ENCODE measurements around the gene CRYZL1.

DNA sequence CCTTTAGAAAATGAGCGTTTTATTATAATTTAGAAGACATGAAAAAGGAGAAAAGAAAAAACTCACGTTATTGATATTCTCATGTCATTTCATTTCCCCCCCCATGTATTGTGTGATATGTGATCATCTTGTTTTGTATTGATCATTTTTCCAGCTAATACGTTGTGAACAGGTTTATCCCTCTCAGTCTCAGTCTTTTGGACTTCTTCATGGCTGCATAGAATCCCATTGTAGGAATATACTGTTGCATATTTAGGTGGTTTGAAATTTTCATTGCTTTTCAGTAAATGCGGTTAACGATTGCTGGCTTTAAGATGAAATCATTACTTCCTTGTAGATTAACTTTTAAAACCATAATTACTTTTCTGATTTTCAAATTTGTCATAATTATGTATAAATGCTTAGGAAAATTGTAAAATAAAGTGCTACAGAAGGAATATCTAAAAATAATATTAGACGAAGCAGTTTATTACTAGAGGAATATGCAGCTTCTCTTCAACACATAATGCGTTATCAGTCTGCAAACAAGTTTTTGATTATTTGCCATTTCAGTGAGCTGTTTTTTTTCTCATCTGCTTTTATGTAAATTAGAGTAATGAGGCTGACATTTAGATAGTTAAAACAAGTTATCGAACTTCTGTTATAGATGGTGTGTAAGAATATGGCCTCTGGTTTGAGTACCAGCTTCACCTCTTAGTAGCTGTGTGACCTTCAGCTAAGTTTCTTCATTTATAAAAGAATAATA lies 96.9 kb downstream of the CRYZL1 start:
- TF ChIP-seq, protein P1, sequence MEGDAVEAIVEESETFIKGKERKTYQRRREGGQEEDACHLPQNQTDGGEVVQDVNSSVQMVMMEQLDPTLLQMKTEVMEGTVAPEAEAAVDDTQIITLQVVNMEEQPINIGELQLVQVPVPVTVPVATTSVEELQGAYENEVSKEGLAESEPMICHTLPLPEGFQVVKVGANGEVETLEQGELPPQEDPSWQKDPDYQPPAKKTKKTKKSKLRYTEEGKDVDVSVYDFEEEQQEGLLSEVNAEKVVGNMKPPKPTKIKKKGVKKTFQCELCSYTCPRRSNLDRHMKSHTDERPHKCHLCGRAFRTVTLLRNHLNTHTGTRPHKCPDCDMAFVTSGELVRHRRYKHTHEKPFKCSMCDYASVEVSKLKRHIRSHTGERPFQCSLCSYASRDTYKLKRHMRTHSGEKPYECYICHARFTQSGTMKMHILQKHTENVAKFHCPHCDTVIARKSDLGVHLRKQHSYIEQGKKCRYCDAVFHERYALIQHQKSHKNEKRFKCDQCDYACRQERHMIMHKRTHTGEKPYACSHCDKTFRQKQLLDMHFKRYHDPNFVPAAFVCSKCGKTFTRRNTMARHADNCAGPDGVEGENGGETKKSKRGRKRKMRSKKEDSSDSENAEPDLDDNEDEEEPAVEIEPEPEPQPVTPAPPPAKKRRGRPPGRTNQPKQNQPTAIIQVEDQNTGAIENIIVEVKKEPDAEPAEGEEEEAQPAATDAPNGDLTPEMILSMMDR (IDR thresholded peaks at IDR 0.05 in 4 of 5, conservative IDR thresholded peaks at IDR 0.05 in 1 of 5): no peak
- TF ChIP-seq POLR2A (IDR thresholded peaks at IDR 0.05): no peak
